Kidney glomerular epithelial cell (primary cell): ENCODE measurements around the gene KIAA0040.
A peak's percentile ranks its signal among the peaks of the same experiment; 100 is the strongest.
"Not testable (repeated sequence)": the region's sequence is repeated elsewhere in the genome, so short reads cannot be mapped to it uniquely, and the experiment has no call there.

ENCODE experiments used
- DNase-seq: peaks from one replicate; lab custom pipeline; 2025; lab: John Stamatoyannopoulos, UW

Gene KIAA0040

GRCh38 chr1:175137369-175137768, 55.2 kb downstream of the KIAA0040 start:
- DNase-seq, result no peak

- no peak for DNase-seq
Measured at GRCh38 chr1:175136246-175136645, 56.3 kb downstream of the KIAA0040 start.

GRCh38 chr1:175134500-175134899, 58.1 kb downstream of the KIAA0040 start:
- DNase-seq, result no peak

GRCh38 chr1:175133673-175134435, 58.7 kb downstream of the KIAA0040 start:
- no peak for DNase-seq

GRCh38 chr1:175132436-175132835, 60.1 kb downstream of the KIAA0040 start:
- no peak for DNase-seq

- DNase-seq, result no peak
Measured at GRCh38 chr1:175131095-175131494, 61.5 kb downstream of the KIAA0040 start.

GRCh38 chr1:175130649-175131045, 61.9 kb downstream of the KIAA0040 start:
- no peak for DNase-seq

- DNase-seq, result peak; percentile 22
Measured at GRCh38 chr1:175129997-175130648, 62.5 kb downstream of the KIAA0040 start.

GRCh38 chr1:175129644-175129996, 63.0 kb downstream of the KIAA0040 start:
- DNase-seq, result no peak

- DNase-seq, result no peak
Measured at GRCh38 chr1:175129182-175129581, 63.4 kb downstream of the KIAA0040 start.

- no peak for DNase-seq
Measured at GRCh38 chr1:175128523-175128922, 64.1 kb downstream of the KIAA0040 start.

- DNase-seq, result no peak
Measured at GRCh38 chr1:175127565-175127964, 65.0 kb downstream of the KIAA0040 start.

GRCh38 chr1:175126347-175126746, 66.2 kb downstream of the KIAA0040 start:
- no peak for DNase-seq

- no peak for DNase-seq
Measured at GRCh38 chr1:175124861-175125260, 67.7 kb downstream of the KIAA0040 start.

- DNase-seq, result no peak
Measured at GRCh38 chr1:175120511-175120910, 72.1 kb downstream of the KIAA0040 start.

- DNase-seq, result no peak
Measured at GRCh38 chr1:175118375-175119367, 73.9 kb downstream of the KIAA0040 start.

GRCh38 chr1:175116903-175117302, 75.7 kb downstream of the KIAA0040 start:
- DNase-seq, result no peak

- no peak for DNase-seq
Measured at GRCh38 chr1:175116210-175116798, 76.3 kb downstream of the KIAA0040 start.

- no peak for DNase-seq
Measured at GRCh38 chr1:175114996-175115395, 77.6 kb downstream of the KIAA0040 start.

- not testable (repeated sequence) for DNase-seq
Measured at GRCh38 chr1:175108331-175108820, 84.2 kb downstream of the KIAA0040 start.
